Activated CD4-positive, alpha-beta T cell treated with anti-CD3 and anti-CD28 coated beads, Interleukin-2, amount 10 ng/mL, durations not matched to agents 24 days and 14 days (primary cell): ENCODE measurements around the gene ZNF653. TPM values are rescaled to one million over a fixed set of nuclear protein-coding genes. Genes with fewer than 3 reads are reported as not detected.
A peak's percentile ranks its signal among the peaks of the same experiment; 100 is the strongest.

Experiments
- DNase-seq: peaks from one replicate; pipeline ENCODE4 v3.0.0; 2022
- H3K27ac Mint-ChIP-seq: one replicate; pipeline ENCODE4 v1.8.0; 2022; ENCODE audit warnings: mild to moderate bottlenecking, mixed read lengths
- H3K27me3 Mint-ChIP-seq: one replicate; pipeline ENCODE4 v1.8.0; 2022; ENCODE audit warnings: mixed read lengths
- H3K36me3 Mint-ChIP-seq: one replicate; pipeline ENCODE4 v1.8.0; 2022; ENCODE audit warnings: low read depth, mild to moderate bottlenecking, mixed read lengths
- H3K4me1 Mint-ChIP-seq: one replicate; pipeline ENCODE4 v1.8.0; 2021; ENCODE audit warnings: mixed read lengths
- H3K4me3 Mint-ChIP-seq: one replicate; pipeline ENCODE4 v1.8.0; 2022; ENCODE audit warnings: mild to moderate bottlenecking, moderate library complexity, mixed read lengths
- H3K9me3 Mint-ChIP-seq: one replicate; pipeline ENCODE4 v1.8.0; 2021; ENCODE audit warnings: mixed read lengths
- intact Hi-C: fragments of 100-400 bp; cut with micrococcal nuclease; formaldehyde crosslinking; loops from one replicate; pipeline ENCODE4 v1.15.1; 2023
- total RNA-seq: library from RNA; stranded (reverse); gene quantifications from 2 replicates; pipeline ENCODE4 v1.2.3, GENCODE V29; 2022

The ZNF653 gene
- 20.6 and 21.6 TPM in 2 replicates for total RNA-seq

- Mint-ChIP-seq H3K36me3 (peaks cover 20% of the 10 kb centered on the region), H3K4me3 (peak within 1 kb of the TSS; percentile 92), H3K9me3 (no peaks in the 10 kb centered on the region), H3K27me3 (no peaks in the 10 kb centered on the region), H3K4me1 (peaks cover 18% of the 10 kb centered on the region), H3K27ac (peak within 1 kb of the TSS; percentile 97)
- DNase-seq = peak; percentile 99
- intact Hi-C loops = loop anchor here (1.0 to 5.0 kb wide), 6 partner anchors 23 to 543 kb away; partner anchors contain the start of genes ECSIT, ODAD3, PRKCSH and SMARCA4
Measured at GRCh38 chr19:11505504-11506100, at the start of gene ZNF653. Gene ZNF653 (minus strand): TSS chr19:11505839. CDS start chr19:11505786, 53 bp downstream.

GRCh38 chr19:11555246-11555645 is 49.6 kb upstream of the ZNF653 start:
- intact Hi-C loops = no loop called here
- Mint-ChIP-seq H3K27ac (no peak overlapping the region), H3K9me3 (no peaks in the 10 kb centered on the region), H3K36me3 (peaks cover 33% of the 10 kb centered on the region), H3K4me1 (peaks cover 34% of the 10 kb centered on the region), H3K4me3 (no peak overlapping the region), H3K27me3 (no peaks in the 10 kb centered on the region)
- no peak for DNase-seq

GRCh38 chr19:11554160-11554559 is 48.5 kb upstream of the ZNF653 start:
- H3K4me1 Mint-ChIP-seq = peaks cover 29% of the 10 kb centered on the region

GRCh38 chr19:11552666-11553372 is 47.2 kb upstream of the ZNF653 start:
- DNase-seq = no peak
- Mint-ChIP-seq H3K4me1 (peaks cover 20% of the 10 kb centered on the region), H3K27ac (no peak overlapping the region), H3K36me3 (peaks cover 27% of the 10 kb centered on the region), H3K27me3 (no peaks in the 10 kb centered on the region), H3K4me3 (no peak overlapping the region), H3K9me3 (no peaks in the 10 kb centered on the region)
- intact Hi-C loops = no loop called here

More at GRCh38 chr19:11554160-11554559, 48.5 kb upstream of the ZNF653 start:
- peak overlapping the region; percentile 27 for H3K27ac Mint-ChIP-seq
- no peak for DNase-seq
- no peak overlapping the region for H3K4me3 Mint-ChIP-seq
- H3K9me3 Mint-ChIP-seq = no peaks in the 10 kb centered on the region
- peaks cover 32% of the 10 kb centered on the region for H3K36me3 Mint-ChIP-seq
- no peaks in the 10 kb centered on the region for H3K27me3 Mint-ChIP-seq
- intact Hi-C loops = no loop called here

GRCh38 chr19:11551603-11552235 is 46.1 kb upstream of the ZNF653 start:
- Mint-ChIP-seq H3K9me3 (no peaks in the 10 kb centered on the region), H3K36me3 (peaks cover 21% of the 10 kb centered on the region), H3K4me3 (no peak overlapping the region), H3K27me3 (no peaks in the 10 kb centered on the region), H3K4me1 (peaks cover 15% of the 10 kb centered on the region), H3K27ac (no peak overlapping the region)
- intact Hi-C loops = no loop called here
- DNase-seq = no peak

GRCh38 chr19:11550265-11550664 is 44.6 kb upstream of the ZNF653 start:
- intact Hi-C loops = no loop called here
- Mint-ChIP-seq H3K9me3 (no peaks in the 10 kb centered on the region), H3K27me3 (no peaks in the 10 kb centered on the region), H3K27ac (no peak overlapping the region), H3K4me1 (peaks cover 9% of the 10 kb centered on the region), H3K36me3 (peaks cover 13% of the 10 kb centered on the region), H3K4me3 (no peak overlapping the region)
- DNase-seq = no peak

- no peaks in the 10 kb centered on the region for H3K27me3 Mint-ChIP-seq
- intact Hi-C loops = no loop called here
- H3K36me3 Mint-ChIP-seq = peaks cover 12% of the 10 kb centered on the region
- no peaks in the 10 kb centered on the region for H3K9me3 Mint-ChIP-seq
- H3K4me3 Mint-ChIP-seq = no peak overlapping the region
- H3K4me1 Mint-ChIP-seq = peaks cover 7% of the 10 kb centered on the region
- DNase-seq = no peak
- no peak overlapping the region for H3K27ac Mint-ChIP-seq
Measured at GRCh38 chr19:11549386-11549953, 43.8 kb upstream of the ZNF653 start.

- no peak for DNase-seq
- intact Hi-C loops = no loop called here
- H3K9me3 Mint-ChIP-seq = no peaks in the 10 kb centered on the region
- no peaks in the 10 kb centered on the region for H3K27me3 Mint-ChIP-seq
- H3K4me1 Mint-ChIP-seq = no peaks in the 10 kb centered on the region
- no peak overlapping the region for H3K4me3 Mint-ChIP-seq
- H3K36me3 Mint-ChIP-seq = peaks cover 4% of the 10 kb centered on the region
- no peak overlapping the region for H3K27ac Mint-ChIP-seq
Measured at GRCh38 chr19:11547929-11548700, 42.5 kb upstream of the ZNF653 start.

GRCh38 chr19:11541238-11541637 is 35.6 kb upstream of the ZNF653 start:
- Mint-ChIP-seq H3K4me3 (no peak overlapping the region), H3K36me3 (no peaks in the 10 kb centered on the region), H3K27me3 (peaks cover 21% of the 10 kb centered on the region), H3K9me3 (no peaks in the 10 kb centered on the region), H3K4me1 (no peaks in the 10 kb centered on the region), H3K27ac (no peak overlapping the region)
- DNase-seq = no peak
- intact Hi-C loops = no loop called here

- Mint-ChIP-seq H3K4me3 (no peak overlapping the region), H3K9me3 (no peaks in the 10 kb centered on the region), H3K4me1 (peaks cover 2% of the 10 kb centered on the region), H3K27me3 (peaks cover 22% of the 10 kb centered on the region), H3K27ac (no peak overlapping the region), H3K36me3 (no peaks in the 10 kb centered on the region)
- no peak for DNase-seq
- intact Hi-C loops = no loop called here
Measured at GRCh38 chr19:11540645-11541044, 35.0 kb upstream of the ZNF653 start.

- intact Hi-C loops = no loop called here
- H3K9me3 Mint-ChIP-seq = no peaks in the 10 kb centered on the region
- peaks cover 24% of the 10 kb centered on the region for H3K27me3 Mint-ChIP-seq
- H3K4me1 Mint-ChIP-seq = peaks cover 5% of the 10 kb centered on the region
- H3K4me3 Mint-ChIP-seq = no peak overlapping the region
- H3K36me3 Mint-ChIP-seq = no peaks in the 10 kb centered on the region
- no peak overlapping the region for H3K27ac Mint-ChIP-seq
- no peak for DNase-seq
Measured at GRCh38 chr19:11539495-11540365, 34.1 kb upstream of the ZNF653 start.

GRCh38 chr19:11538232-11539036 is 32.8 kb upstream of the ZNF653 start, which contains the start of gene CNN1:
Gene CNN1 (plus strand): TSS chr19:11538851. CDS start chr19:11538928, 77 bp downstream.
- no peak within 1 kb of the TSS for H3K27ac Mint-ChIP-seq
- H3K4me3 Mint-ChIP-seq = no peak within 1 kb of the TSS
- no peak for DNase-seq
- no peaks in the 10 kb centered on the region for H3K36me3 Mint-ChIP-seq
- peaks cover 5% of the 10 kb centered on the region for H3K4me1 Mint-ChIP-seq
- no peaks in the 10 kb centered on the region for H3K9me3 Mint-ChIP-seq
- intact Hi-C loops = no loop called here
- H3K27me3 Mint-ChIP-seq = peaks cover 31% of the 10 kb centered on the region
